ENCODE measurements around the gene TMEM240.
"Not testable (repeated sequence)": the region's sequence is repeated elsewhere in the genome, so short reads cannot be mapped to it uniquely, and the experiment has no call there.

Gene TMEM240

GRCh38 chr1:1539310-1540089 lies 924 bp downstream of the TMEM240 start:
- no peak for DNase-seq

- DNase-seq: no peak
Measured at GRCh38 chr1:1538989-1539309, 1.5 kb downstream of the TMEM240 start.

GRCh38 chr1:1538334-1538733 lies 2.1 kb downstream of the TMEM240 start:
- DNase-seq: no peak

- DNase-seq: no peak
Measured at GRCh38 chr1:1537626-1538250, 2.7 kb downstream of the TMEM240 start.

GRCh38 chr1:1536938-1537546 lies 3.4 kb downstream of the TMEM240 start:
- DNase-seq: no peak

- DNase-seq: no peak
Measured at GRCh38 chr1:1536019-1536937, 4.1 kb downstream of the TMEM240 start.

- no peak for DNase-seq
Measured at GRCh38 chr1:1535201-1536018, 5.0 kb downstream of the TMEM240 start.

- DNase-seq: no peak
Measured at GRCh38 chr1:1534401-1535154, 5.8 kb downstream of the TMEM240 start.

DNA sequence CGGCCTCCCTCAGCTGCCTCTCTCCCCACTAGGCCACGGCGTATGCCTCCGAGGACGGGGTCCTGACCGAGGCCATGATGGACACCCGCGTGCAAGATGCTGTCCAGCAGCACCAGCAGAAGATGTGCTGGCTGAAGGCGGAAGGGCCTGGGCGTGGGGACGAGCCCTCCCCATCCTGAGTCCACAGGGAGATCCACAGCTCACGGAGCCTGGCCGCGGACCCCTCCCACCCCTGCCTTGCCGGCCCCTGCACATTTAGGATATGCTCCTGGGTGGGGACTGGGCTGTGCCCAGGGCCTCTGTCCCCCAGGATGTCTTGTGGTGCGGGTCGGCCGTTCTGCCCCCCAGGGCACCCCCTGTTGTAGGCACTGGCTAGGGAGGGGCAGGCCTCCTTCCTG lies 6.5 kb downstream of the TMEM240 start:
- DNase-seq: not testable (repeated sequence)

- DNase-seq: not testable (repeated sequence)
Measured at GRCh38 chr1:1533176-1533893, 7.1 kb downstream of the TMEM240 start.

GRCh38 chr1:1531947-1532346 lies 8.5 kb downstream of the TMEM240 start:
- no peak for DNase-seq

- no peak for DNase-seq
Measured at GRCh38 chr1:1529936-1530335, 10.5 kb downstream of the TMEM240 start.

GRCh38 chr1:1529321-1529720 lies 11.1 kb downstream of the TMEM240 start:
- no peak for DNase-seq

GRCh38 chr1:1528301-1529267 lies 11.8 kb downstream of the TMEM240 start:
- DNase-seq: no peak

DNA sequence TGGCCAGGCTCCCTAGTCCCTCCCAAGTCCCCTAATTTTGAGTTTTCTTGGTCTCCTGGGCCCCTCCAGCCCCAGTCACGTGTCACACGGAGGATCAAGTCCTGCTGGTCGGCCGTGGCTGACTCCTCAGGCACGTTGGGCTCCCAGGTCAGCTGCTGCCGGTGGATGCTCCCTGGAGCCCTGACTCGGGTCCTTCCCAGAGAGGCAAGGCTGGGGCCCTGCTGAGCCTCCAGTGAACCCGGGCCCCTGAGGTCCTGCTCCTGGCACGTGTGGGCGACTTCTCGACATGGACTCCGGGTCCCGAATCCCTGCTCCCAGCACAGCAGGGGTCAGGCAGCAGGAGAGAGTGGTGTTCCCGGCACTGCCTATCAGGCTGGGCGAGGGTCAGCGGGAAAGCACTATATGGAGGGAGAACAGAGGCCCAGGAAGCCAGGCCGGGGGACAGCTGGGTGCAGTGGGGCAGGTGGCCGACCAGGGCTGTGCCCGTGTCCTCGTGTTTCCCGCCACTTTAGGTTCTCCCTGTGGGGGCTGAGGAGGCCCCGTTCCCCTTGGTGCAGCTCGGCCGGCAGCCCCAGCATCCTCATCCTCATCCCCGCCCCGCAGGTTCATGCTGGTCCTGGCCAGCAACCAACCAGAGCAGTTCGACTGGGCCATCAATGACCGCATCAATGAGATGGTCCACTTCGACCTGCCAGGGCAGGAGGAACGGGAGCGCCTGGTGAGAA lies 13.2 kb downstream of the TMEM240 start:
- no peak for DNase-seq

DNA sequence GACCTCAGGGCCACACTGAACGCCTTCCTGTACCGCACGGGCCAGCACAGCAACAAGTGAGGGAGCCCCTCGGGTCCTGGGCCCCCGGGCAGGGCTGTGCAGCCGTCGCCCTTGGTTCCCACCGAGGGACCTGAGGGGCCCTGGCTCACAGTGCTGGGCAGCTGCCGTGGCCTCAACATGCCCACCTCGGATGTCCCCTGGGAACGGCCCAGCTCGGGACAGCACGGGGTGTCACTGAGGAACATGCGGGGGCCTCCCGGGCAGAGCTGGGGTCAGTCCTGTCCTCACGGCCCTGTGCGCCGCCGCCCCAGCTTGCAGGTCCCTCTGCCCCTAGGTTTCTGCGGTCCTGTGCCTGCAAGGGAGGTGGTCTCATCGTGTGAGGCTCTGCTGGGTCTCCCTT lies 13.9 kb downstream of the TMEM240 start:
- not testable (repeated sequence) for DNase-seq

- not testable (repeated sequence) for DNase-seq
Measured at GRCh38 chr1:1524750-1525383, 15.6 kb downstream of the TMEM240 start.

GRCh38 chr1:1523651-1524050 lies 16.8 kb downstream of the TMEM240 start:
- not testable (repeated sequence) for DNase-seq
